HG02840 (cell line): ENCODE results near the gene FST.

Experiments
- ATAC-seq: cut with Tn5 transposase; IDR thresholded peaks from one replicate; pipeline ENCODE4 v1.9.1; 2021; ENCODE audit warnings: mild to moderate bottlenecking, moderate library complexity, moderate number of reproducible peaks; ENCODE audit not compliant: unreplicated experiment, low FRiP score

Gene FST

DNA sequence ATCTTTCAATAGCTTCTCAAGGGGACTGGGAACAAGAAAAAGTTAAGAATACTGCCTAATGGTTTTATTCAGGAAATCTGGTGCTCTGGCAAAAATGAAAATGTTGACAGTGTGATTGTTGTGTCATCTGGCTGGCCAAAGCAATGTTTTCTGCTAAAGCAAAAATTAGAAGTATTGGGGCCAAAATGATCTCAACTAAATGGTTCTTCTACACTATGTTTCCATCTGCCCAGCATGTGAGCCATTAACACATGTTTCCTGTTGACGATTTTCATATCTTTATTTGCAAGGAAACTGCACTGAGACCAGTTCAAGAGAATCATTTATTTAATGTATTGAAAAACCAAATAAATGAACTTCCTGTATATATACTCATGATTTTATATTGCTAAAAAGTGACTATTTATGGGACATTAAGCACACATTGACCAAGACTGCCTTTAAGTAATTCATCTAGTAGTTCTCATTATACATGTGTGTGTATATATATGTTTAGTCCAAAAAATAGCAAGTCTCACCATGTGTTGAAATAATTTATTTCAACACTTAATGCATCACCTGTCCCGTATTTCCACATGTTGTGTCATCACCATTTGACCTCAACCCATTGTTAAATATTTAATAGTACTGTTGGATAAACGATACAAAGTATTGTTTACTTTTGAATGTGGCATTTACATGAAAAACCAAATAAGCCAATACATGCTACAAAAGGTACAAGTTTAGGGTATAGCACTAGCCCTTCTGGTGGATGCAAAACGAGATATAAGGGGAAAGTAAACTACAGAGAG lies 7.5 kb upstream of the FST start:
- ATAC-seq: no peak

DNA sequence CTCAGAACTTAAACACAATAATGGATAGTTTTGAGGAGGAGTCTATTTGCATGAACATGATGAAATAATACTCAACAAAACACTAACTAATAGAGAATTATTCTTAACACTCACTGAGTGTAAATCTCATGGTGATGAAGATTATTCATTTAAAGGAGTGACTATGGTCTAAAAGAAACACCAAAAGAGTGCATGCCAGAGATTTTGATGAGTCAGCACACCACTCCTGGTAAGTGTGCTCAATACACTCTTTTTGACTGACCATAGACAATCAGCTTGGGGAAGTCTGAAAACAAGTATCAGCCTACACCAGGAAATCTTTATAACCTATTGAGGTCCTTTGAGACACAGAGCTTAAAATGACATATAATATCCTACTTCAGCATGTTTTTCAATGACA lies 6.8 kb upstream of the FST start:
- no peak for ATAC-seq

DNA sequence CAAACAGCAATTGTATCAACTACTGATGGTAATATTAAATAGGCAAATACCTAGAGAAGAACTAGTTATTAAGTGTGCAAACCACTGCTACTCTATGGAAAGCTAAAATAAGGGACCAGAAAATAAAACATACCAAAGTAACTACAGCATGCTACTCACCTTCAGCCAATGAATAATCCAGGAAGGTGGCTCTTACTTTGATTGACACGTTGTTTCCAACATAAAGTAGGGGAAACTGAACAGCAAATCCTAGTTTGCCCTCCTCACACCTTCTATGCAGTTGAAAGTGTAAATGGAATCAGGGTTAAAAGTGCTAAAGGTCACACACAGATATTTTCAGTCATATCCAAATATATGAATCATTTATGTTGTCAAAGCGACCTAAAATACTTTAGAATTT lies 5.1 kb upstream of the FST start:
- no peak for ATAC-seq

DNA sequence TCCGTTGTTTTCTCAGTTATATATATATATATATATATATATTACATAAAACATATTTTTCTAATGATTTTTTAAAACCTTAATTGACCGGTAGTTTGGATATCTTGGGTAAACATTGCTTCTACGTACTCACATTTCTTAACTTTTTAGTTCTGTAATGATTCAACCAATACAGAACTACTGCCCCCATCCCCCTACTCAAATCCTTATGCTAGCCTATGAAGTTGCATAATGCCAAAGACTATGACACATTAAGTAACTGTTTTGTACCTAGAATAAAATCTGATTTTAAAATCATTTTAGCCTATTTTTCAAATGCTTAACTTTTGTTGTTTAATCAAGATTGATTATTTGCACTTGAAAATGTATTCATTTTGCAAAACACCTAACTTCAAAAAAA lies 4.4 kb upstream of the FST start:
- ATAC-seq: no peak

DNA sequence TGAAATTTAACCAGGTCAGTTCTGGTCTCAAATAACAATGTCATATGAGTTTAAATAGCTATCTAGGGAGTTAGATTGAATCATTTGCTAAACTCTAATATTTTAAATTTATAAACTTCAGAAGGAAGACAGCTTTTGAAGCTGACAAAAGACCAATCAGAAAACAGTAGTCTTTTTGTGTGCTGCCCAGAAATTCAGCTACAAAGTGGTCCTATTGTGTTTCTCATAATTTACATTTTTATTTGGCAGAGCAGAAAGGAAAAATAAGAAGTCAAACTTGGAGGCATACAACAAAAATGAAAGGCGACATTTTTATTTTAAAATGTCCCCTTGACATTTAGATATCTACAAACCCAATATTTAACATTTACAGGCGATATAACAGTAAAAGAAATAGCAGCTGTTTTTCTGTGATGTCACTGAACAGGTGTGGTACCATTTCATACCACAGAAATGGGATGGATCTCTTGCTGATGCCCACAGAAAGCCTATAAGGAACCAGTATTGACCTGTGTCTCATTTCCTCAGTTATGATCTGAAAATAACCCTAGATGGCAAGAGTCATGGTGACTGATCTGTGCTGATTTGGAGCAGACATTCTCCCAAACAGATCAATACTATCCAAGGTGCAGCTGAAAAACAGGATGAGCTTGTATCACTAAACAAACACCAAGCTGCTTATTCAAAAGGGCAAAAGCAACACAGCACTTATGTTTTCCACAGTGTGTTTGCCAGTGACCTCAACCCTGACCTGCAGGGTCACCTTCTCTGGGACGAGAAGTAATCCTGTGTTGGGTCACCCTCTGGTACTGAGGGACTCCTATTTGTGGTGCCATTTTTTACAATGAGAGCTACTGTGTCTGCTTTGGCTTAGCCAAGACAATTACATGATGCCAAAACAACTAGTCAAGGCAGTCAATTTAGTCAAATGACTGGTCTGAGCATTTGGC lies 3.6 kb upstream of the FST start:
- no peak for ATAC-seq

DNA sequence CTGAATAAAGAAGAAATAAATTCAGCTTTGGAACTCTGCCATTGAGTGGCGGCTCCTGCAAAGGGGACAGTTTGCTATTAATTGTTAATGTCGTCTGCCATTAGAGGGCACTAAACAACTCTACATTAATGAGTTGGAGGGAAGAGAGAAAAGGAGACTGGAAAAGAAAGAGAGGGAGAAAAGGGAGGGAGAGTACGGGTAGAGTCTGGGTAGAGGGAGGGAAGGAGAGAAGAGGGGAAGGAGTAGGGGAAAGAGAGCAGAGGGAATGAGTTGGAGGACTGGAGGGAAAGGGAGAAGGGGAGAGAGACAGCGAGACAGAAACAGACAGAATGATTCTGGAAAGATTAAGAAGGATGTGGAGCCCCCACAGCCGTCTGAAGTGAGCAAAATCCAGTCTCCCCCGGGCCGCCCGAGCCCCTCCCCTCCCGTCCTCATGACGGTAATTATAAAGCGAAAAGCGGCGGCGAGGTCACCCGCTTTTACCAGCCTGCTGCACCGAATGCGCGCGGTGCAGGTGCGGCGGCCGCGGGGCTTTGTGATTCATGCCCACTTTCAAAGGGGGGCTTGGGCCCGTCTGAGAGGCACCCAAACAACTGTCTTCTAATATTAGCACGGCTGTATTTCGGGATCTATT lies 1.9 kb upstream of the FST start:
- no peak for ATAC-seq

DNA sequence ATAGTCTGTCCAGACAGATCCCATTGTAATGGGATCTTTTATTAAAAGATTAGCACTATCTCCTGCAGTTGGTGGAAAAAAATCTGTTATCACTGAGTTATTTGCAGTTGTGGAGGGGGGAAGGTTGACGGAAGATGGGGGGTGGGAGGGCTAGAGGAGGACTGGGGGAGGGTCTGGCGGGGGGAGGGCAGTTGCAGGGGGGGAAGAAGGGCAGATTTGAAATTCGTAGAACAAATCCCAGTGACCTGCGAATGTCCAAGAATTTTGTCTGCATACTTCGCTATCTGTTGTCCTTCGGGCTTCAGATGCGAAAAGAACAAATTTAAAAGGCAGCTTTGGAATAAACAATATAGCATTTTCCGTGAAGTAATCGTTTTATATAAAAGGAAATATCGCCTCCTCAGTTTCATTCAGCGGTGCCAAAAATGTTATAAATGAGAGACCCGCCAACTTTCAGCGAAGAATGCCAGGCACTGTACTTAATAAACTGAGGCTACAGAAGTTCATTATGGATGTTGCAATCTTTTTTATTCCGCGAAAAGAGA lies 1.3 kb upstream of the FST start:
- no peak for ATAC-seq

DNA sequence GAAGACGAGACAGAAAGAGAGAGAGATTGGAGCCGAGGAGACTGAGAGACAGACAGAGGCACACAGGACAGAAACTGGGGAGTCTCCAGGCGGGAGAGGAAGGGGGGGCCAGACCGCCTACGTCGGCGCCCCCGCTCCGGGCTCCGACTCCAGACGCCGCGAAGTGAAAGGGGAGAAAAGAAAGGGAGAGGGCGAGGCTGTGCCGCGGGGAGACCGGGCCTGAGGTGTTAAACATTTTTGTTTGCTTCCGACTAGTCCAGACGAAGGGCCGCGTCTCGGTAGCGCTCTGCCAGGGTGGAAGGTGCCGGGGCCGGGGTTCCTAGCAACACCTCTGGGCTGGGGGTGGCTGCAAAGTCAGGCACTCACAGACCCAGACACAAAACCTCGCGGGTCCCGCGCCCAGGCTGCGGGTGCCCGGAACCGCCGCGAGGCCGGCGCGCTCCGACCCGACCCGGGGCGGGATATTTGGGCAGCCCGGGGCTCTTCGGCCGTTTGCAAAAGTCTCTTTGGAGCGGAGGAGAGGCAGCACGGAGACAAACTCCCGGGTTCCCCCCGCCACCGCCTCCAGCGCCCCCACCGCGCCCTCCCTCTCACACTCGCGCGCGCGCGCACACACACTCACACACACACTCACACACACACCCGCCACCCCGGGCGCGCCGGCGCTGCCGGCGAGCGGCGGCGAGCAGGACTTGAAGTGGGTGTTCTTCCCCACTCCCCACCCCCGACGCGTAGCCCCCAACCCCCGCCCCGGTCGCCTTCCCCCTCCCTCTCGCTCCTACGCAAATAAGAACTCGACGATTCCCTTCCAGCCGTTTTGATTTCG lies 626 bp upstream of the FST start:
- ATAC-seq: no peak

DNA sequence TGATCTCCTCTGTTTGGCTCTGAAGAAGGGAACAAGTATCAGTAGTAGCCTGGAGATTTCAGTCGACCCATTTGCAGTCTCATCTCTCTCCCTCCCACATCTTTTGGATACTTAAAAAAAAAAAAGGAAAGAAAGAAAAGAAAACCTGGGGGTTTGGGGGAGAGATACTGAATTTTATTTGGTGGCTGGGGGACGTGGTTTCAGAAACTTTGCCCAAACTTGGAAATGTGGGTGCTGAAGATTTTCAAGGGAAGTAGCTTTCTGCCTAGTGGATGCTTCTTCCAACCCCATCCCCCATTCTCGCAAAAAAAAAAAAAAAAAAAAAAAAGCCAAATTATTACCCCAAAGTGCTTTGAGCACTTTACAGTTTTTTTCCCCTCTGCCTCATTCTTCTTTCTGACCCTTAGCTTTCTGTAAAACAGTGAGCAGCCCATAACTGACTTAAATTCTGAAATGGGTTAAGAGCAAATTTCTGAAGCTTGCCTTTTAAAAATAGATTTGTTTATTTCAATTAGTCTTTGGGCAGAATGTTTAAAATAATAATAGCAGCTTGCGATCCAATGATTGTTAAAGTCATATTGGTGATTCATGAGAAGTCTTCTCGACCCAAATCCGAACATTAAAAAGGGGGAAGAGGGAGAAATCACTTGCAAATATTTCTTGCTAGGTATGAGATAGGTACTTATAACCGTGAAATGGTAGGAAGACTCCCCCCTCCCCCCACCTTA lies 894 bp downstream of the FST start:
- no peak for ATAC-seq

DNA sequence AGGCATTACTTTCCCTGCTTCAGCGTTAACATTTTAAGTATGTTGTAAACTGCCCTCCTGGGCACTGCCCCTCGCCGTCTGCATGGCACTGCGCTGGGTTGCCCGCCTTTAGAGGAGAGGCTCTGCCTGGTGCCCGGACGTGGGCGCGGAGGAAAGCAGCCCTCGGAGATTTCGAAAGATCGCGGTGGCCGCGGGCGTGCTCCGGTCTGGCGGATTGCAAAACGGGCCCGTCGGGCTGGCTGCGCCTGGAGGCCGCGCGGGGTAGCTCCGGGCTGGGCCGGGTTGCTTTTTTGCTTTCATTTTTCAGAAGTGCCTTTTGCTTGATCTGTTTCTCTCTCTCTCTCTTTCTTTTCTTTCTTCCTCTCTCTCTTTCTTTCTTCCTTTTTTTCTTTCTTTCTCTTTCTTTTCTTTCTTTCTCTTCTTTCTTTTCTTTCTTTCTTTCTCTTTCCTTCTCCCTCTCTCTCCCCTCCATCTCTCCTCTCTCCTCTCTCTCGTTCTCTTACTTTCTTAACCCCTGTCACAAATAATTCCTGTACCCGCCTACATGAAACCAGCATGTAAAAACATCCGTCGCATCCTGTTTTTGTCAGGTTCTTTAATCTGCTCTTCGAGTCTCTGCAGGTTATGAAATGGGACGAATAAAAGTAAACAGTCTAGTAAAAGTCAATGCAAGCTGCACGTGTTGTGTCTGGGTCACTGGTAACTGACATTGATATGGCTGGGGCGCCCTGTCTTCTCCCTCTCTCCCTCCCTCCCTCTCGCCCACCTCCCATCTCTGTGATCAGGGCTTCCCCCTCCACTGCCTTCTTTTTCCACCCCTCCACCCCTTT lies 1.7 kb downstream of the FST start:
- ATAC-seq: peak; percentile 46

DNA sequence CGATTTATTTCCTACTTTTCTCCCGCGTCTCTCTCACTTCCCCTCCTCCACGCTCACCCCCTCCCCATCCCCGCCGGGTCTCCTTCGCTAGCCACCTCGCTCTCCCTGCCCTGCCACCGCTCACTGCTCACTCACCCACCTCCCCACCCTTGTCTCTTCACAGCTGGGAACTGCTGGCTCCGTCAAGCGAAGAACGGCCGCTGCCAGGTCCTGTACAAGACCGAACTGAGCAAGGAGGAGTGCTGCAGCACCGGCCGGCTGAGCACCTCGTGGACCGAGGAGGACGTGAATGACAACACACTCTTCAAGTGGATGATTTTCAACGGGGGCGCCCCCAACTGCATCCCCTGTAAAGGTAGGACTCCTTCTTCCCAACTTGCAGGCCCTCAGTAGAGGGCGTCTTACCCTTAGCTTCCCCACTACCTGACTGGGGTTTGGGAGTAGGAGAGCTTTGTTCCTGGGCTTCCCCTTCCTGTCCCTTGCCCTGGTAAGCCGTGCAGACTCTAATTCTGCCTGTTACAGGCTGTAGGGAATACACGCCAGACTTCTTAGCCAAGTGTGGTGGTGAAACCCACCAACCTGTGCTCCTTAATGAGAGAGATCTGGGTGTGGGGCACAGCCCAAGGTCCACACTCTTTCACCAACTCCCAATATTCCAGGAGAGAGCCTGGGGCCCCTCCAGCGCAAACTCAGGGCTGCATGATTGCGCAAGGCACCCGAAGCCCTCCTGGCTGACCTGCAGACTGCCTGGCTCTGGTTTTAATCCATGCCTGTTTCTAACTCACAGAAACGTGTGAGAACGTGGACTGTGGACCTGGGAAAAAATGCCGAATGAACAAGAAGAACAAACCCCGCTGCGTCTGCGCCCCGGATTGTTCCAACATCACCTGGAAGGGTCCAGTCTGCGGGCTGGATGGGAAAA lies 2.5 kb downstream of the FST start:
- no peak for ATAC-seq

DNA sequence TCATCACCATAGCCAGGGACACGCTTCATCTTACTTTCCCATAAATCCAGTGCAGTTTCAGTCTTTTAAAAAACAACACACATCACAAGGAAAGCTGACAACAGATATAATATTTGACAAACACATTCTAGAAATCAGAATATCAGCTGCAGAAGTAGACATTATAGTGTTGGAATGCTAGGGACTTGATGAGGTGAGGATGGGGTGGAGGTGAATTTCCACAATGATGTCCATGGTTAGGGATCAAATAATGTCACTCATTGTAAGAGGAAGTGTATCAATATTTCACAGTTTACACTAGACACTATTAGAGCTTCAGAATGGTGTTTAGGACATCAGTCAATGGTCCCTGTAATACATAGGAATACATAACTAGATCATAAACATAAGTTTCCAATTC lies 7.0 kb downstream of the FST start:
- no peak for ATAC-seq

DNA sequence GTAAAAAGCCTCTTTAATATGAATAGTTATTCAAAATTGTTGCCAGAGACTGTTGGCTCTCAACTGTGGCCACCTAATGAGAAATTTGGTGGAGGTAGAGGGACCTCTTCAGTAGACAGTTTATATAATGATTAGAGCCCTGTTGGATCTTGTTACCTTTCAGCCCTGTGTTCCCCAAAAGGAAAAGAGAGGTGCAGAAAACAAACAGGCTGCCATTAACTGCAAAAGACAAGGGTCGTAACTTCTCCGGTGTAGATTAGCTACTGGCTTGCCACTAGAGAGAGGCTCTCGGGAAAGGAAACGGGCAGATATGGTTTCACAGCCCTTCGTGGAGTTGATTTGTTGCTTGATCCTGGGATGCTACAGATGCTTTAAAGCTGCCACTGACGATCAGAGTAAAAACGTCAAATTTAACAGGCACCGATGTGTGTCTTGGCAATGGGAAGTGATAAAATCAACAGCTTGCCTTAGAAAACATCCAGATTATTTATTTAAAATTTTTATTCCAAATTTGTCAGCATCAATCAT lies 7.8 kb downstream of the FST start:
- ATAC-seq: no peak

DNA sequence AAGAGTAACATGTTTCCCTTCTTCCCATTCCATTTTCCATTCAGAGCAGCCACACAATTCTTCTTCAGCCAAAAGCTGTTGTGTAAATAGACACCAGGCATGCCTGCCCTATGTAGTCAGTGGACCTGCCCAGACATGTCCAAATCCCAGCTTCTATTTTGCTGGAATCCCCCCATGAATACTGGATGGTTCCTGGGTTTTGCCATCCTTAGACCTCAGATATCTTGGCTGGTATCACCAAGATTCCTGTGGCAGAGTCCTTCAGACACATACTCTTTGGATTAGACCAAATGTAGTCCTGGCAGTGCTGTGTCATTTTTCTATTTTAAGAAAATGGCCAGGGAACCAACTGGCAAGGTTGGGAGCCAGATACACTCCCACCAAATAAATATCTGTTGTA lies 10.3 kb downstream of the FST start:
- ATAC-seq: no peak

DNA sequence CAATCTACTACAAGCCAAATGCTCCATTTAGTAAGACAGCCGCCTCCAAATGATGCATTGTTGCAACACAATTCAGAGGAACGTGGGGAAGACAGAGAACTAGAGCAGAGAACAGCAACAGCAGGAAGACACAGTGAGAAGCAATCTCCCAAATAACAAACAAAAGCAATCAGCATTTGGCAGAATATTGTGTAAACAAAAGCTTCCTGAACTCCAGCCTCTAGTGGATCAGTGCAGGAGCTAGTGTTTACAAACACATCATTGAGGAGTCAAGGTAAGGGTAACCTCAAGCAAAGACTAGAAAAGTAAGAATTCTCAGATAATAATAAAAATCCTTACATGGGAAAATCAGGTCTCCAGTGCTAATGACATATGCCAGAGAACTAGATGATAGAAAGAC lies 20.6 kb downstream of the FST start:
- no peak for ATAC-seq

DNA sequence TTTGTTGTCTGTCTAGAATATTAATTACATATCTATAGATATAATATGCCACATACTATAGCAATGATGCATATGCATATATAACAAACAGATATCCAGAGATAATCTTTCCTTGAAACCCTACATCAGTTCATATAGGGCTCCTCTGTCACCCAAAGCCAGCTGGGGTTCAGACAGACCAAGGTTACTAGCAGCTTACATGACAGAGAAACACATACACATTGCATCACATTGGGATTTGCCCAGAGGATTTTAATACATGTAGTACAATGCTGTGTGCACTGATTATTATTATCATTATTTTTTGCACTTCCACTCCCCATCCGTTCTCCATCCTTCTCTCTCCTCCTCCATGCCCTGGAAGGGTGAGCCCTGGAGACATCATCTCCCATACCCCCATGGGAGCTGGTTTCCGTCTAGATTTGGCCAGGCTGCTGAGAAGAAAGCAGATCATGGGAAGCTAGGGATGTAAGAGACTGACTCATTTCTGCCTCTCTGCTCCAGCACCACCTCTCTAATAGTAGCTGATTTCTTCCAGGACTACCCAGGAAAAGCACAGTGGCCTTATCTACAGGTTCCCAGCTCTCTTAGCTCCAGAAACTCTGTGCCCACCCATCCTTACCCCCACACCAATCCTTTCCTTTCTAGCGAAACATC lies 23.3 kb downstream of the FST start:
- ATAC-seq: no peak

DNA sequence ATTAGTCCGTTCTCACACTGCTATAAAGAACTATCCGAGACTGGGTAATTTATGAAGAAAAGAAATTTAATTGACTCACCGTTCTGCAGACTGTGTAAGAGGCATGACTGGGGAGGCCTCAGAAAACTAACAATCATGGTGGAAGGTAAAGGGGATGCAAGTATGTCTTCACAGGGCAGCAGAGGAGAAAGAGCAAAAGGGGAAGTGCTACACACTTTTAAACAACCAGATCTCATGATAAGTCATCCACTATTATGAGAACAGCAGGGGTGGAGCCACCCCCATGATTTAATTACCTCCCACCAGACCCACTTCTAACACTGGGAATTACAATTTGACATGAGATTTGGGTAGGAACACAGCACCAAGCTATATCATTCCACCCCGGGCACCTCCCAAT lies 26.6 kb downstream of the FST start:
- ATAC-seq: no peak
